ENCODE data around the gene VWA1. TPM values are rescaled to one million over a fixed set of nuclear protein-coding genes. Genes with fewer than 3 reads are reported as not detected.

Gene VWA1
- total and polyA plus RNA-seq, 5 experiments from 2014 or later = not detected

DNA sequence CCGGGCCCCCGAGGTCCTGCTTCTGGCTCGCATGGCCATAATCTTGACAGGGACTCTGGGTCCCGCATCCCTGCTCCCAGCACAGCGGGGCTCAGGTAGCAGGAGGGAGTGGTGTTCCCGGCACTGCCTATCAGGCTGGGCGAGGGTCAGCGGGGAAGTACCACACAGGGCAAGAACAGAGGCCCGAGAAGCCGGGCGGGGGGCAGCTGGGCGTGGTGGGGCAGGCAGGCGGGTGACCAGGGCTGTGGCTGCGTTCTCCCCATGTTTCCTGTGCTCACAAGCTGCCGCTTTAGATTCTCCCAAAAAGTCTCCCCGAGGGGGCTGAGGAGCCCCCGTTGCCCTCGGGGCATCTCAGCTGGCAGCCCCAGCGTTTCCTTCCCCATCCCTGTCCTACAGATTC, 54.4 kb downstream of the VWA1 start:
- H3K36me3 Mint-ChIP-seq = peaks cover 10 to 57% (median 30%) of the 10 kb centered on the region in 3 donors
- H3K27ac Mint-ChIP-seq = no peak overlapping the region
- ATAC-seq = no peak
- H3K27me3 Mint-ChIP-seq = no peaks in the 10 kb centered on the region
- H3K4me3 Mint-ChIP-seq = no peak overlapping the region
- H3K9me3 Mint-ChIP-seq = peaks cover 0 to 13% (median 7%) of the 10 kb centered on the region in 9 donors
- DNase-seq = no peak
- POLR2A ChIA-PET = interaction anchor here (0.6 kb wide), 1 partner anchor 9 kb away, joined by 4 read pairs; no protein-coding TSS in a partner anchor
- H3K4me1 Mint-ChIP-seq = no peaks in the 10 kb centered on the region

DNA sequence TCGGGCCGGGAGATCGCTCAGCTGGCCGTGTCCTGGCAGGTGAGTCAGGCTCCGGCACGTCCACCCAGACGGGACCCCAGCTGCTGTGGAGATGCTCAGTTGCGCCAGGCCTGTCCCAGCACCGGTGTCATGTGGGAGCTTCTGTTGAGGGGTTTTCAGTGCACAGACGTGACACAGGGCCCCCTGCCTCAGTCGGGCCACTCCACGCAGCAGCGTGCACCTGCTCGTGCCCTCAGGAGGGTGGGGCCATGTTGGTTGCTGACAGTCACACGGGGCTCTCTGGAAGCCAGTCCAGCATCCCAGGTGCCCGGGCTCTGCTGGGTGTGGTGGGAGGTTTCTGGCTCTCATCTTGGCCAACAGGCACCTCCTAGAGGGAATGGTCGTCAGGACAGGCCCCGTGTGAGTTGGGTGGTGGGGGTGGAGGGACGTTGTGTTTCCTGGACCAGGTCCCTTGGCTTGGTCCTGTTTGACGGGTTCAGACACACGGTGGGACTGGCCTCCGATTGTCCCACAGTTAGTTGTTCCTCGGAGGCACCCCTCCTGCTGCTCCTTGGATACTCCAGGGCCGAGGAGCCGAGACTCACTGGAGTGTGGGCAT, 55.2 kb downstream of the VWA1 start:
- no peak for ATAC-seq
- Mint-ChIP-seq H3K27ac (no peak overlapping the region), H3K36me3 (peaks cover 10 to 57% (median 30%) of the 10 kb centered on the region in 3 donors), H3K4me3 (no peak overlapping the region), H3K27me3 (no peaks in the 10 kb centered on the region), H3K9me3 (peaks cover 0 to 13% (median 7%) of the 10 kb centered on the region in 9 donors), H3K4me1 (no peaks in the 10 kb centered on the region)
- no peak for DNase-seq
- POLR2A ChIA-PET = interaction anchor here (0.6 kb wide), 1 partner anchor 8 kb away, joined by 4 read pairs; no protein-coding TSS in a partner anchor

DNA sequence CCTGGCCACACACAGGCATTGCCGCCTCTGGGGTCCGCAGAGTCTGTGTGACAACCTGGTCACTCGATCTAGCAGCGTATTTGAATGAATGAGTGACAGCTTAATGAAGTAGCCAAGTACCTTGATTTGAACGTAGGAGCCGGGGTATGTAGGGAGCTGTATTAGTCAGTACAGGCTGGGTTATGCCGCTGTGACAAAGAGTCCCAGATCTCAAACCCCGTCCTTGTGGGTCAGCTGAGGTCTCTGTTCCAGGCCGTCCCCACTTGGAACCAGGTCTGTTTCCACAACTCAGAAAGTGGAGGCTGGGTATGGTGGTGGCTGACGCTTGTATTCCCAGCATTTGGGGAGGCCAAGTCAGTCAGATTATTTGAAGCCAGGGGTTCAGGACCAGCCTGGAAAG, 56.1 kb downstream of the VWA1 start:
- Mint-ChIP-seq H3K36me3 (peaks cover 10 to 57% (median 30%) of the 10 kb centered on the region in 3 donors), H3K27ac (peak overlapping the region in 1 of 10 donors; percentile 59), H3K4me3 (no peak overlapping the region), H3K9me3 (peaks cover 0 to 13% (median 7%) of the 10 kb centered on the region in 9 donors), H3K4me1 (no peaks in the 10 kb centered on the region), H3K27me3 (no peaks in the 10 kb centered on the region)
- no peak for ATAC-seq
- DNase-seq = no peak
- POLR2A ChIA-PET = interaction anchor here (0.6 kb wide), 1 partner anchor 166 kb away, joined by 4 read pairs; no protein-coding TSS in a partner anchor

Other genes with a start within 250 kb of the VWA1 start
- gene TNFRSF18, start 229.1 kb upstream of the VWA1 start, total RNA-seq = 1 to 10 TPM; 1.5 to 1.6 TPM
- gene TNFRSF18, start 229.1 kb upstream of the VWA1 start, polyA plus RNA-seq = 1 to 10 TPM in 1 of 3 donors, not detected in 2; 2.3 TPM
- under 1 TPM; 0.44 to 0.73 TPM for gene TNFRSF4, start 221.5 kb upstream of the VWA1 start, total RNA-seq
- gene TNFRSF4, start 221.5 kb upstream of the VWA1 start, polyA plus RNA-seq = under 1 TPM; 0.30 to 0.62 (median 0.30) TPM
- 100 to 1,000 TPM; 110 to 115 TPM for gene SDF4, start 203.7 kb upstream of the VWA1 start, total RNA-seq
- gene SDF4, start 203.7 kb upstream of the VWA1 start, polyA plus RNA-seq = 10 to 100 TPM; 73.8 to 86.3 (median 76.7) TPM
- gene B3GALT6, start 203.5 kb upstream of the VWA1 start, total RNA-seq = 10 to 100 TPM; 21.4 to 23.6 TPM
- 10 to 100 TPM in 2 of 3 donors, 1 to 10 TPM in 1; 8.8 to 24.6 (median 14.6) TPM for gene B3GALT6, start 203.5 kb upstream of the VWA1 start, polyA plus RNA-seq
- 1 to 10 TPM; 5.0 to 7.1 TPM for gene C1QTNF12, start 189.0 kb upstream of the VWA1 start, total RNA-seq
- gene C1QTNF12, start 189.0 kb upstream of the VWA1 start, polyA plus RNA-seq = under 1 TPM in 1 of 3 donors, not detected in 2; 0.22 TPM
- gene UBE2J2, start 161.8 kb upstream of the VWA1 start, total RNA-seq = 100 to 1,000 TPM; 104 to 105 TPM
- gene UBE2J2, start 161.8 kb upstream of the VWA1 start, polyA plus RNA-seq = 10 to 100 TPM; 84.7 to 92.9 (median 85.8) TPM
- gene SCNN1D, start 155.3 kb upstream of the VWA1 start, total RNA-seq = 10 to 100 TPM; 11.8 to 17.4 TPM
- gene SCNN1D, start 155.3 kb upstream of the VWA1 start, polyA plus RNA-seq = under 1 TPM in 2 of 3 donors, not detected in 1; 0.06 to 0.58 TPM
- gene ACAP3, start 127.8 kb upstream of the VWA1 start, total RNA-seq = 10 to 100 TPM; 65.3 to 69.1 TPM
- gene ACAP3, start 127.8 kb upstream of the VWA1 start, polyA plus RNA-seq = 1 to 10 TPM; 2.0 to 6.7 (median 3.5) TPM
- gene PUSL1, start 127.1 kb upstream of the VWA1 start, total RNA-seq = 10 to 100 TPM; 19.6 to 23.4 TPM
- 10 to 100 TPM; 14.5 to 18.2 (median 17.7) TPM for gene PUSL1, start 127.1 kb upstream of the VWA1 start, polyA plus RNA-seq
- 100 to 1,000 TPM; 171 to 174 TPM for gene INTS11, start 111.0 kb upstream of the VWA1 start, total RNA-seq
- gene INTS11, start 111.0 kb upstream of the VWA1 start, polyA plus RNA-seq = 10 to 100 TPM; 51.7 to 65.1 (median 59.9) TPM
- gene CPTP, start 110.9 kb upstream of the VWA1 start, total RNA-seq = 10 to 100 TPM; 25.5 to 25.9 TPM
- 10 to 100 TPM in 2 of 3 donors, 1 to 10 TPM in 1; 9.3 to 19.9 (median 11.6) TPM for gene CPTP, start 110.9 kb upstream of the VWA1 start, polyA plus RNA-seq
- 1 to 10 TPM; 2.7 to 3.0 TPM for gene TAS1R3, start 104.4 kb upstream of the VWA1 start, total RNA-seq
- gene TAS1R3, start 104.4 kb upstream of the VWA1 start, polyA plus RNA-seq = under 1 TPM in 1 of 3 donors, not detected in 2; 0.10 TPM
- gene DVL1, start 86.3 kb upstream of the VWA1 start, total RNA-seq = 10 to 100 TPM; 41.9 to 53.3 TPM
- 1 to 10 TPM in 2 of 3 donors, under 1 TPM in 1; 0.99 to 2.0 (median 1.4) TPM for gene DVL1, start 86.3 kb upstream of the VWA1 start, polyA plus RNA-seq
- gene MXRA8, start 77.1 kb upstream of the VWA1 start, total RNA-seq = 1 to 10 TPM; 7.4 to 7.7 TPM
- gene MXRA8, start 77.1 kb upstream of the VWA1 start, polyA plus RNA-seq = 10 to 100 TPM in 2 of 3 donors, 1 to 10 TPM in 1; 7.4 to 22.0 (median 19.7) TPM
- 10 to 100 TPM; 68.0 to 70.3 TPM for gene AURKAIP1, start 60.5 kb upstream of the VWA1 start, total RNA-seq
- gene AURKAIP1, start 60.5 kb upstream of the VWA1 start, polyA plus RNA-seq = 100 to 1,000 TPM; 146 to 169 (median 168) TPM
- gene CCNL2, start 36.4 kb upstream of the VWA1 start, total RNA-seq = 100 to 1,000 TPM; 399 to 406 TPM
- 10 to 100 TPM; 13.4 to 28.1 (median 13.7) TPM for gene CCNL2, start 36.4 kb upstream of the VWA1 start, polyA plus RNA-seq
- gene MRPL20, start 28.4 kb upstream of the VWA1 start, total RNA-seq = 100 to 1,000 TPM; 162 to 165 TPM
- gene MRPL20, start 28.4 kb upstream of the VWA1 start, polyA plus RNA-seq = 100 to 1,000 TPM; 203 to 233 (median 224) TPM
- gene ANKRD65, start 14.4 kb upstream of the VWA1 start, total RNA-seq = not detected
- gene ANKRD65, start 14.4 kb upstream of the VWA1 start, polyA plus RNA-seq = not detected
- gene ATAD3C, start 14.0 kb downstream of the VWA1 start, total RNA-seq = under 1 TPM; 0.49 to 0.70 TPM
- 1 to 10 TPM in 2 of 3 donors, under 1 TPM in 1; 0.04 to 3.1 (median 2.1) TPM for gene ATAD3C, start 14.0 kb downstream of the VWA1 start, polyA plus RNA-seq
- gene ATAD3B, start 36.1 kb downstream of the VWA1 start, total RNA-seq = 10 to 100 TPM; 47.3 to 50.9 TPM
- gene ATAD3B, start 36.1 kb downstream of the VWA1 start, polyA plus RNA-seq = 1 to 10 TPM; 2.4 to 5.6 (median 2.6) TPM
- 10 to 100 TPM; 24.7 to 27.5 TPM for gene ATAD3A, start 76.5 kb downstream of the VWA1 start, total RNA-seq
- gene ATAD3A, start 76.5 kb downstream of the VWA1 start, polyA plus RNA-seq = 10 to 100 TPM in 1 of 3 donors, 1 to 10 TPM in 2; 7.7 to 15.3 (median 8.5) TPM
- 1 to 10 TPM; 3.4 TPM for gene TMEM240, start 104.9 kb downstream of the VWA1 start, total RNA-seq
- gene TMEM240, start 104.9 kb downstream of the VWA1 start, polyA plus RNA-seq = not detected
- gene SSU72, start 139.2 kb downstream of the VWA1 start, total RNA-seq = 100 to 1,000 TPM; 158 to 162 TPM
- gene SSU72, start 139.2 kb downstream of the VWA1 start, polyA plus RNA-seq = 100 to 1,000 TPM; 219 to 290 (median 248) TPM
- gene FNDC10, start 164.4 kb downstream of the VWA1 start, total RNA-seq = 1 to 10 TPM; 3.7 to 3.8 TPM
- 1 to 10 TPM in 1 of 3 donors, under 1 TPM in 2; 0.75 to 2.4 (median 0.89) TPM for gene FNDC10, start 164.4 kb downstream of the VWA1 start, polyA plus RNA-seq
- 100 to 1,000 TPM; 109 to 122 TPM for gene MIB2, start 179.8 kb downstream of the VWA1 start, total RNA-seq
- 10 to 100 TPM; 23.6 to 31.1 (median 27.2) TPM for gene MIB2, start 179.8 kb downstream of the VWA1 start, polyA plus RNA-seq
- 1 to 10 TPM; 3.6 to 6.1 TPM for gene MMP23B, start 196.5 kb downstream of the VWA1 start, total RNA-seq
- 1 to 10 TPM in 2 of 3 donors, not detected in 1; 1.1 to 2.4 TPM for gene MMP23B, start 196.5 kb downstream of the VWA1 start, polyA plus RNA-seq
- 10 to 100 TPM; 43.6 to 44.3 TPM for gene CDK11B, start 223.3 kb downstream of the VWA1 start, total RNA-seq
- 10 to 100 TPM; 11.8 to 19.7 (median 12.7) TPM for gene CDK11B, start 223.3 kb downstream of the VWA1 start, polyA plus RNA-seq